Ovary (tissue), 3 donors: ENCODE results near the gene CALB2.

Source experiments
- CTCF ChIP-seq, 3 donors: fragments of 450-650 bp in 2 of 3; fragments of 200-600 bp in 1 of 3; IDR thresholded peaks; one replicate each; pipeline versions ENCODE4 v1.5.1 to v1.8.0; 2016 to 2022; ENCODE audit warnings: antibody characterized with exemption in 3 of 3, mild to moderate bottlenecking in 1 of 3
- EP300 ChIP-seq: sonication (generic); formaldehyde crosslinking; IDR thresholded peaks from one replicate; pipeline ENCODE4 v1.6.1; 2017; ENCODE audit warnings: antibody characterized with exemption
- POLR2A ChIP-seq: fragments of 450-650 bp; IDR thresholded peaks from one replicate; pipeline ENCODE4 v1.6.1; 2017; ENCODE audit warnings: antibody characterized with exemption, mild to moderate bottlenecking, moderate library complexity
- donor health status: DM: no; HTN: no; CAD: no.

DNA sequence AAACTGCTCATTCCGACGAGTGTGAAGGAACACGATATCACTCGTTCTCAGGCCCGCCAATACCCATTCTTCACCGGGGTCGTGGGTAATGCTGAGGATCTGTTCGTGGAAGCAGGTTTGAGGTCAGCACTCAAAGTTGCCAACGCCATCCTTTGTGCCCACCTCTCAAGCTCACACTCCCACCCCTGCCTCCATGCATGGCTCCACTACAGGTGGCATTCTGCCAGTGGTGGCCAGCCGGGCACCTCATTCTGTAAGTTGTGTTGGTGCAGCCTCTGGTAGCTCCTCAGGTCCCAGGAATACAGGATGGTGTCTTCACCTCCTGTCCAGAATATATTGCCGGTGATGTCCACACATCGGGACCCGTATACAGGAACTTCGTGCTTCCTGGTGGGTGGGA is 72.7 kb downstream of the CALB2 start:
- TF ChIP-seq CTCF (IDR thresholded peaks at IDR 0.05) (no peak), POLR2A (no peak), EP300 (no peak)
